HG02981 (cell line): ENCODE measurements around the gene PRPF18.

ENCODE experiments used
- ATAC-seq: cut with Tn5 transposase; IDR thresholded peaks from one replicate; pipeline ENCODE4 v1.9.1; 2021; ENCODE audit warnings: mild to moderate bottlenecking, moderate library complexity; ENCODE audit not compliant: unreplicated experiment

PRPF18 gene

GRCh38 chr10:13665516-13666262, 78.9 kb downstream of the PRPF18 start:
- no peak for ATAC-seq

- no peak for ATAC-seq
Observed at GRCh38 chr10:13668126-13668525, 81.4 kb downstream of the PRPF18 start.

- ATAC-seq, result no peak
Observed at GRCh38 chr10:13669182-13669855, 82.6 kb downstream of the PRPF18 start.

- no peak for ATAC-seq
Observed at GRCh38 chr10:13669901-13670300, 83.1 kb downstream of the PRPF18 start.

- ATAC-seq, result no peak
Observed at GRCh38 chr10:13670311-13670710, 83.5 kb downstream of the PRPF18 start.

GRCh38 chr10:13671904-13672303, 85.1 kb downstream of the PRPF18 start:
- no peak for ATAC-seq

GRCh38 chr10:13672548-13672947, 85.8 kb downstream of the PRPF18 start:
- ATAC-seq, result no peak

GRCh38 chr10:13673156-13673555, 86.4 kb downstream of the PRPF18 start:
- ATAC-seq, result no peak

- no peak for ATAC-seq
Observed at GRCh38 chr10:13674645-13675588, 88.2 kb downstream of the PRPF18 start.

GRCh38 chr10:13678101-13678843, 91.5 kb downstream of the PRPF18 start:
- ATAC-seq, result no peak
